Glutamatergic neuron (in vitro differentiated cells): ENCODE measurements around the gene CBX8. TPM values are rescaled to one million over a fixed set of nuclear protein-coding genes. Genes with fewer than 3 reads are reported as not detected.
"Not testable (repeated sequence)": the region's sequence is repeated elsewhere in the genome, so short reads cannot be mapped to it uniquely, and the experiment has no call there.

Experiments used
- DNase-seq: peaks from one replicate; pipeline ENCODE4 v3.0.0; 2022
- H3K27ac Mint-ChIP-seq: one replicate; pipeline ENCODE4 v1.8.0; 2020; ENCODE audit warnings: mild to moderate bottlenecking, mixed read lengths, inconsistent platforms; ENCODE audit not compliant: unreplicated experiment
- H3K27me3 Mint-ChIP-seq: one replicate; pipeline ENCODE4 v1.8.0; 2020; ENCODE audit warnings: mild to moderate bottlenecking, moderate library complexity, mixed read lengths, inconsistent platforms; ENCODE audit not compliant: unreplicated experiment
- H3K36me3 Mint-ChIP-seq: one replicate; pipeline ENCODE4 v1.8.0; 2020; ENCODE audit warnings: mild to moderate bottlenecking, mixed read lengths, inconsistent platforms; ENCODE audit not compliant: unreplicated experiment
- H3K4me1 Mint-ChIP-seq: one replicate; pipeline ENCODE4 v1.8.0; 2020; ENCODE audit warnings: mild to moderate bottlenecking, low read depth, mixed read lengths, inconsistent platforms; ENCODE audit not compliant: unreplicated experiment
- H3K4me3 Mint-ChIP-seq: one replicate; pipeline ENCODE4 v1.8.0; 2020; ENCODE audit warnings: mild to moderate bottlenecking, mixed read lengths, inconsistent platforms; ENCODE audit not compliant: unreplicated experiment
- H3K9me3 Mint-ChIP-seq: one replicate; pipeline ENCODE4 v1.8.0; 2020; ENCODE audit warnings: mild to moderate bottlenecking, moderate library complexity, mixed read lengths, inconsistent platforms; ENCODE audit not compliant: unreplicated experiment
- total RNA-seq: library from RNA; stranded (reverse); fragmentation: NEBNext Ultra II Directional; extraction: Animal tissue kit (Norgen Biotek cat#: 25700); gene quantifications from one replicate; pipeline ENCODE4 v1.2.1, GENCODE V29; 2021; ENCODE audit not compliant: unreplicated experiment
- TF ChIP-seq, protein P1 (sequence below): fragments of 200-600 bp; sonication (generic); IDR thresholded peaks from one replicate; pipeline ENCODE4 v1.5.0; 2021; ENCODE audit not compliant: partially characterized antibody, unreplicated experiment

Gene CBX8
- total RNA-seq, 1 donor from 2014 or later, result 13.8 TPM

DNA sequence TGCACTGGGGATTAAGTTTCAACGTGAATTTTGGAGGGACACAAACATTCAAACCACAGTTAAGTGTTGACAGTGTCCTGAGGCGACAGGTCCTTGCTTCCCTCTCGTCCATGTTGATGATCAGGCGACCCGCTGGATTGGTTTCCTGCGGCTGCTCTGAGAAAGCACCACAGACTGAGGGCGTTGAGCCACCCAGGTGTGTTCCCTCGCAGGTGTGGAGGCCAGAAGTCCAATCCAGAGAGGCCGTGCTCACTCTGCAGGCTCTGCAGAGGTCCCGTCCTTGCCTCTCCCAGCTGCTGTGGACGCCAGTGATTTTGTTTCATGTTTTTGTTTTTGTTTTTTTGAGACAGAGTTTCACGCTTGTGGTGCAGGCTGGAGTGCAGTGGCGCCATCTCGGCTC is 41.3 kb downstream of the CBX8 start:
- Mint-ChIP-seq H3K27ac (no peak overlapping the region), H3K9me3 (peaks cover 1% of the 10 kb centered on the region), H3K27me3 (peaks cover 2% of the 10 kb centered on the region), H3K4me3 (no peak overlapping the region), H3K4me1 (no peaks in the 10 kb centered on the region), H3K36me3 (no peaks in the 10 kb centered on the region)
- DNase-seq, result no peak
- TF ChIP-seq, protein P1, sequence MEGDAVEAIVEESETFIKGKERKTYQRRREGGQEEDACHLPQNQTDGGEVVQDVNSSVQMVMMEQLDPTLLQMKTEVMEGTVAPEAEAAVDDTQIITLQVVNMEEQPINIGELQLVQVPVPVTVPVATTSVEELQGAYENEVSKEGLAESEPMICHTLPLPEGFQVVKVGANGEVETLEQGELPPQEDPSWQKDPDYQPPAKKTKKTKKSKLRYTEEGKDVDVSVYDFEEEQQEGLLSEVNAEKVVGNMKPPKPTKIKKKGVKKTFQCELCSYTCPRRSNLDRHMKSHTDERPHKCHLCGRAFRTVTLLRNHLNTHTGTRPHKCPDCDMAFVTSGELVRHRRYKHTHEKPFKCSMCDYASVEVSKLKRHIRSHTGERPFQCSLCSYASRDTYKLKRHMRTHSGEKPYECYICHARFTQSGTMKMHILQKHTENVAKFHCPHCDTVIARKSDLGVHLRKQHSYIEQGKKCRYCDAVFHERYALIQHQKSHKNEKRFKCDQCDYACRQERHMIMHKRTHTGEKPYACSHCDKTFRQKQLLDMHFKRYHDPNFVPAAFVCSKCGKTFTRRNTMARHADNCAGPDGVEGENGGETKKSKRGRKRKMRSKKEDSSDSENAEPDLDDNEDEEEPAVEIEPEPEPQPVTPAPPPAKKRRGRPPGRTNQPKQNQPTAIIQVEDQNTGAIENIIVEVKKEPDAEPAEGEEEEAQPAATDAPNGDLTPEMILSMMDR, result no peak

DNA sequence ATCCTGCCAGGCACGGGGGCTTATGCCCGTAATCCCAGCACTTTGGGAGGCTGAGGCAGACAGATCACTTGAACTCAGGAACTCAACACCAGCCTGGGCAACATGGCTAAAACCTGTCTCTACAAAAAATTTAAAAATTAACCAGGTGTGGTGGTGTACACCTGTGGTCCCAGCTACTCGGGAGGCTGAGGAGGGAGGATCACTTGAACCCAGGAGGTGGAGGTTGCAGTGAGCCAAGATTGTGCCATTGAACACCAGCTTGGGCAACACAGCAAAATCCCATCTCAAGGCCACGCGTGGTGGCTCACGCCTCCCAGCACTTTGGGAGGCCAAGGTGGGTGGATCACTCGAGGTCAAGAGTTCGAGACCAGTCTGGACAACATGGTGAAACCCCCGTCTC is 42.0 kb downstream of the CBX8 start:
- DNase-seq, H3K4me1 Mint-ChIP-seq, H3K4me3 Mint-ChIP-seq, H3K27me3 Mint-ChIP-seq, H3K9me3 Mint-ChIP-seq, H3K36me3 Mint-ChIP-seq, H3K27ac Mint-ChIP-seq: not testable (repeated sequence)

DNA sequence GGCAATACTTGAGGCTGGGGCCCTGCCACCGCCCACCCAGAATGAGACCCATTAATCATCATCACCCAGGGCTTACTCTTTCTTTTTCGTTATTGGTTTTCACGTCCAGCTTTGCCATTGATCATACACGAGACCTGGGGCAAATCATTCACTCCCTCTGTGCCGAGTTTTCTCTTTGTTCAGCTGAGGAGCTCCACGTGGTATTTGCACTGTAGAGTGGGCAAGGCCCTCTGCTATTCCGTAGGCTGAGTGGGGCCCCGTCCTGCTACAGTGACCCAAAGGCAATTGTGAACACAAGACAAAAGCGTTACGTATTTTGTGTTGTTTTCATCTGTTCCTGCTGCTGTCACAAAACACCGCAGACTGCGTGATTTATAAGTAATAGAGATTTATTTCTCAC is 42.5 kb downstream of the CBX8 start:
- Mint-ChIP-seq H3K27ac (no peak overlapping the region), H3K27me3 (peaks cover 2% of the 10 kb centered on the region), H3K36me3 (no peaks in the 10 kb centered on the region), H3K9me3 (peaks cover 1% of the 10 kb centered on the region), H3K4me1 (peaks cover 3% of the 10 kb centered on the region), H3K4me3 (no peak overlapping the region)
- no peak for DNase-seq
- TF ChIP-seq, protein P1, result no peak

DNA sequence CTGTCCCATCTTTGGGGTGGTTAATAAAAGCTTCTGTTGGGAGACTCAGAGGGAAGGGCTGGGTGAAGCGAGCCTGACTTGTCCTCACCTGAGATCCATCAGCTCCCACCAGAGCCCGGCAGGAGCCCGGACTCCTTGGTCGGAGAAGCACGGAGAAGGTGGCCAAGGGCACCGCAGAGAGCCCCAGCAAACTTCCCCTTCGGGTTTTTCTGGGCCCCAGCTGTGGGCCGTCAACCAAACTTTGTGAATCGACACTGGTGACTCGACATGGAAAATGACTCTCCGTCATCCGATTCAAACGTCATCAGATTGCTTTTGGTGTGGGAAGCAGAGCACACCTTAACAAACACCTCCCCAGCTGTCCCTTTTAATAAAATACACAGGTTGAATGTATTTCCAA is 44.7 kb downstream of the CBX8 start:
- Mint-ChIP-seq H3K4me3 (no peak overlapping the region), H3K27me3 (peaks cover 6% of the 10 kb centered on the region), H3K4me1 (peaks cover 7% of the 10 kb centered on the region), H3K36me3 (no peaks in the 10 kb centered on the region), H3K27ac (no peak overlapping the region), H3K9me3 (no peaks in the 10 kb centered on the region)
- no peak for DNase-seq
- TF ChIP-seq, protein P1, result no peak

DNA sequence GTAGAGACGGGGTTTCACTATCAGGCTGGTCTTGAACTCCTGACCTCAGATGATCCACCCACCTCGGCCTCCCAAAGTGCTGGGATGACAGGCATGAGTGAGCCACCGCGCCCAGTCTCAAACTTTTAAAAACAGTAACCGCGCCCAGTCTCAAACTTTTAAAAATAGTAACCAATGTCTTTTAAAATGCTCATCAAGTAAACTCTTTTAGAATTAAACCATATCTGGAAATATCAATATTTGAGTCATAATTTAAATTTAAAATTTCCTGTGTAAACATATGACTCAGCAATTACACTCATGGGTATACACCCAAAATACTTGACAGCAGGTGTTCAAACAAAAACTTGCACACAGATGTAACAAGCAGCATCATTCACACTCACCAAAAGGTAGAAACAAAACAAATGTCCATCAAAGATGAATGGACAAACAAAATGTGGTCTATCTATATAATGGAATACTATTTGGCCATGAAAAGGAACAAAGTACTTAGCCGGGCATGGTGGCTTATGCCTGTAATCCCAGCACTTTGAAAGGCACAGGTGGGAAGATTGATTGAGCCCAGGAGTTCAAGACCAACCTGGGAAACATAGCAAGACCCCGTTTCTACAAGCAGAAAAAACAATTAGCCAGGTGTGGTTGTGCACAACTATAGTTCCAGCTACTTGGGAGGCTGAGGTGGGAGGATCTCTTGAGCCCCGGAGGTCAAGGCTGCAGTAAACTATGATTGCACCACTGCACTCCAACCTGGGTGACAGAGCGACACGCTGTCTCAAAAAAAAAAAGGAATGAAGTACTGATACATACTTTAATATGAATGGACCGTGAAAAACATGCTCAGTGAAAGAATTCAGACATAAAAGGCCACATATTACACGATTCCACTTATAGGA is 46.0 kb downstream of the CBX8 start:
- no peak for DNase-seq
- peaks cover 9% of the 10 kb centered on the region for H3K4me1 Mint-ChIP-seq
- H3K4me3 Mint-ChIP-seq, result no peak overlapping the region
- TF ChIP-seq, protein P1, result no peak
- H3K9me3 Mint-ChIP-seq, result no peaks in the 10 kb centered on the region
- no peak overlapping the region for H3K27ac Mint-ChIP-seq
- H3K27me3 Mint-ChIP-seq, result peaks cover 12% of the 10 kb centered on the region
- H3K36me3 Mint-ChIP-seq, result no peaks in the 10 kb centered on the region
